HG02759 (cell line): Measurements from ENCODE around the gene TMC1.
"Not testable (repeated sequence)": the region's sequence is repeated elsewhere in the genome, so short reads cannot be mapped to it uniquely, and the experiment has no call there.

Experiments
- ATAC-seq: cut with Tn5 transposase; IDR thresholded peaks from one replicate; pipeline ENCODE4 v1.9.1; 2021; ENCODE audit warnings: mild to moderate bottlenecking, moderate library complexity; ENCODE audit not compliant: unreplicated experiment

The TMC1 gene

DNA sequence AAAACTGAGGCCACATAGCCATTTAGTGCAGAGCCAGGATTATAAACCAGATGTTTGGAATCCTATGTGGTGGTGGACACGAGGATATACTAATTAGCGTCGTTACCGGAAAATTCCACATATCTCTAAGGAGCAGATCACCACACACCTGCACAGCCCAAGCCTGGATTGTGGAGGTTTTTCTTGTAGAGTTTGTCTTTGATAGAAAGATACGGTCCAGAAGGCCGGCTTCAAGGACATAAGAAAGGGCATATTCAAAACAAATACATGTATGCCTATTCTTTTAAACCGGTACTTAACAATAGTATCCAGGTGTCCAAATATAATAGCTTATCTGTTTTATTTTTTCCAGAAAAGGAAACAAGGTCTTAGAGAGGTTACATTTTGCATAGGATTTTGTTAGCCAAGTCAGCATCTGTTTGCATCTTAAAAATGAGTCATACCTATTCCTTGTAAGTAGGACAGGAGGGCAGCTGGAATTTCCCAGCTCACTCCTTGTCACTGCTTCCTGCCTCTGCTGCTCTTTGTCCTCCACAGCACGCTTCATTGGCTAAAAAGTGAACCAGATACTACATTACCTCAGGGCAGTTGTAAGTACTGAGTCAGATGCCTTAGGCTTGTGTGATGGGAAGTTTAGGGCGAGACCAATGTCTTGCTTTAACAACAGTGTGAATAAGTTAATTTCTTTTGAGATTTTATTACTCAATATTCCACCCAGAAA, 3.6 kb downstream of the TMC1 start:
- peak; percentile 52 for ATAC-seq

DNA sequence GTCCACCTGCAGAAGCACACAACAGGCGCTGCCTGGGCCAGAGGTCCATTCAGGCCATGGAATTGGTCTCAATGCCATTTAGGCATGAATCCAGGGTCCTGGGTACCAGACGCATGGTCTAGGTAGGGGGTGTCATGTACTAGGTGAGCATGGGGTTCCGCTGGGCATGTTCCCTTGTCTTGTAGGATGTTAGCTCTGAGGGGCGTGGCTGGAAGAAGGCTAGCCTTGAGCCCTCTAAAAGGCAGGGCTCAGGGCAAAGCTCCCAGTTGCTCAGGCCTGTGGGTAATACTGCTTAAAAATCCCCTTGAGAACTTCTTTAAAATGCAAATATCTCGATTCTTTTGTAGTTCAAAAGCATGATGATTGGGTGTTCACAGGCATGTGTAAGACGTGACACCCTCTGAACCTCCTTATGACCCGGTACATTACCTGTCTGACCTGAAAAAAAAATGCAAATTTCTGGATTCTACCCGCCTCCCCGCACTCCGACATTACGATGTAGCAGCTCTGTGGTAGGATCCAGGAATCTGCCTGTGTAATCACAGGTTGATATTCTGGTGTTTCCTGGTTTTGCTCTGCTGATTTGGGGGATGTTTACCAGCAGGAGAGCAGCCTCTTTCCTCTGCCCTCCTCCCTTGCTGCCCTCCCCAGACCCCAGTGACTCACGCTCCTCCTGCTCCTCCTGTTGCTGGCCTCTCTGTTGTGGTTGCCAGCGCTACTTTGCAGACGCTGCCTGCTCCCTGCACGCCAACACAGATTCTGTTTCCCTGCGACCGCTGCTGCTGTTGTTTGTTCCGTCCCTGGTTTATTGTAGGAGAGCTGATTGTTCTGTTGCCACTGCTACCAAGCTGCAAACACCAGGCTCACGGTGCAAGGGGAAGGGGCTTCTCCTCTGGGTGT, 5.7 kb downstream of the TMC1 start:
- peak; percentile 84 for ATAC-seq

DNA sequence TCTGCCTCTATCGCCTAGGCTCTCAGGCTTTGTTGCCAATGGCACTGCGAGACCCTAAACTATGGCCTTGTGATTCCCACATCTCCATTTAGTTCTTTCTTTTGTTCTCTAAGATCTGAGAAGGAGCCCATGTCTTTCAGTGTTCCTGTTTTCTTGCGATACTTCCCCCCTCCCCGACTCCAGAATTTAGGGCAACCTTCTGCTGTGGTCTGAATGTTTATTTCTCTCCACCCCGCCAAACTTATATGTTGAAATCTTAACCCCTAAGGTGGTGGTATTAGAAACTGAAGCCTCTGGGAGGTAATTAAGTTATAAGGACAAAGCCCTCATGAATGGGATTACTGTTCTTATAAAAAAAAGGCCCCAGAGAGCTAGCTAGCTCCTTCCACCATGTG, 6.4 kb downstream of the TMC1 start:
- ATAC-seq = peak; percentile 5

DNA sequence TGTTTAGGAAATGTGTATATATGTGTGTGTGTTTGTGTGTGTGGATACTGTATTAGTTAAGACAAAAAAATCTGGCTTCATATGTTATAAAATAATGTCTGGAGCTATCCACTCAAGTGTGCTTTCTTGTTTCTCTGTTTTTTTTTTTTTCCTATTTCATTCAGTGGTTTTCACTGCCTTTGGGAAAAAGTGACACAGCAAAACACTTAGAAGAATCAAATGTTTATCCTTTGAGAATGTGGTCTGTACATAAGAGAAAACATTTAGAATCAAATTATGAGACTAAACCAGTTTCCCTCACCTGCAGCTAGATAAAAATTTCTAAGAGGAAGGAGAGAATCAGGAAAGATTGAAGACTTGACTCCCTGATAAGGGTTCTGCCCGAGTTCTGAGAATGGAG, 8.1 kb downstream of the TMC1 start:
- ATAC-seq = no peak

DNA sequence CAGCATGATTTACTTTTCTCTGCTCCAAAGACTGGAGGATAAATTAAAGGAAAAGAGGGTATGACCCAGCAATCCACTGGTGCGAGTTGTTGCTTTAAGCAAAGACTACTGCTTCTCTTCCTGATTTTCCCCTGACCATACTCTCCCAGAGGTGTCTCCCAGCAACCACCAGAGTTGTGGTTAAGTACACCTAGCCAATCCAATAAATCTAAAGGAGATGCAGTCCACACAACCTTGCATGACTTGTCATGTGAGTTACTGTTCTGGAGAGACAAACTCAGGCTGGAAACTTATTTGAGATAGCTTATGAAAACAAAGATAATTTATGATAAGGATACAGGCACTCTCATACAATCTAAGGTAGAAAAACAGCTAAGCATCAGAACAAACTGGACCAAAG, 11.9 kb downstream of the TMC1 start:
- no peak for ATAC-seq

DNA sequence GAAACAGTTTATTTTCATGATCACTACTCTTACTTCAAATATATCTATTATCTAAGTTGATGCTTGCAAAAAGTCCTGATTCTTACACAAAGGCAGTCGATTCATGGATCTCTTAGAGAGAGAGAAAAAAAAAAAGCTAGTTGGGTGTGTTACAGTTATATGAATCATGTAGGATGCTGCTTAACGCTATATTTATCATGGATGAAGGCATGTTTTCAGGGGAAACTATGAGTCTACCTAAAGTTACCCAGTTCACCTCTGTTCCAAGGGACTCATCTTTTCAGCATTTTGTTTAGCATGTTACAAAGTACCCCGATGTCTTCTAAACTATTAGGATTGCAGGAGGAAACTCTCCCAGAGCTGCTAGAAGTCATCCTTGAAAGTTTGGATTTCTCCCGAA, 13.5 kb downstream of the TMC1 start:
- no peak for ATAC-seq

DNA sequence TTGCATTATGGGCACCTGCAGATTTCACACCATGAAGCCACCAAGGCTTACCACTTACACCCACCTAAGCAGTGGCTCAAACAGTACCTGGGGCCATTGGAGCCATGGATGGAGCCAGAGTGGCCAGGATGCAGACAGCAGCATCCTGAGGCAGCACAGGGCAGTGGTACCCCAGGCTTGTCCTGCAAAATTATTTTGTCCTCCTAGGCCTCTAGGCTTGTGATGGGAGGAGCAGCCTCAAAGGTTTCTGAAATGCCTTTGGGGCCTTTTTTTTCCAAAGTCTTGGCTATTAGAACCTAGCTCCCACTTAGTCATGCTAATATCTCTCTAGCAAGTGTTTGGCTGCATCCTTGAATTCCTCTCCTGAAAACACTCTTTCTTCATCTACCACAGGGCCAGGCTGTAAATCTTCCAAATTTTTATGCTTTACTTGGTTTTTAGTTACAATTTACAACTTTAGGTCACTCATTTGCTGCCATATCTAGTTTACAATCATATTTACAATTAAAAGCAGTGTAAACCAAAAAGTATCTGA, 15.7 kb downstream of the TMC1 start:
- no peak for ATAC-seq

DNA sequence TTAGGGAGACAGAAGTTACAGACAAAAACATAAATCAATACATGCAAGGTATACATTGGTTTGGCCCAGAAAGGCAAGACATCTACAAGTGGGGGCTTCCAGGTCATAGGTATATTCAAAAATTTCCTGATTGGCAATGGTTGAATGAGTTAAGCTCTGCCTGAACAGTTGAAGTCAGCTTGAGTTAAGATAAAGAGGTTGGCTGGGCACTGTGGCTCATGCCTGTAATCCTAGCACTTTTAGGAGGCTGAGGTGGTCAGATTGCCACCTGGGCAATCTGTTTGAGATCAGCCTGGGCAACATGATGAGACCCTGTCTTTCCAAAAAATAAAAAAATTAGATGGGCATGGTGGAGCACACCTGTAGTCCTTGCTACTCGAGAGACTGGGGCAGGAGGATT, 16.3 kb downstream of the TMC1 start:
- ATAC-seq = no peak

DNA sequence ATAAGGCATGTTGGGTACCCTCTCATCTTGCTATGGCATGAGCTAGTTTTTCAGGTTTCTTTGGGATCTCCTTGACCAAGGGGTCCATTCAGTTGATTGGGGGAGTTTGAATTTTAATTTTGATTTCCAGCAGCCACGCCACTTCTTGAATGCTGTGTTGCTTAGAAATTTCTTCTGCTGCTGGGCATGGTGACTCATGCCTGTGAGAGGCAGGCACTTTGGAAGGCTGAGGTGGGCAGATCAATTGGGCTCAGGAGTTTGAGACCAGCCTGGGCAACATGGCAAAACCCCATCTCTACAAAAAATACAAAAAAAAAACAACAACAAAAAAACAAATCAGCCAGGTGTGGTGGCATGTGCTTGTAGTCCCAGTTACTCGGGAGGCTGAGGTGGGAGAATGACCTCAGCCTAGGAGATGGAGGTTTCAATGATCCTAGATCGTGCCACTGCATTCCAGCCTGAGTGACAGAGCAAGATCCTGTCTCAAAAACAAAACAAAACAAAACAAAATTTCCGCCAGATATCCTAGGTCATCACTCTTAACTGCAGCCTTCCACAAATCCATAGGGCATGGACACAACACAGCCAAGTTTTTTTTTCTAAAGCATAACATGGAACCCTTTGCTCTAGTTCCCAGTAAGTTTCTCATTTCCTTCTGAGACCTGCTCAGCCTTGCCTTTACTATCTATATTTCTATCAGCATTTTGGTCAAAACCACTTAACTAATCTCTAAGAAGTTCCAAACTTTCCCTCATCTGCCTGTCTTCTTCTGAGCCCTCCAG, 17.7 kb downstream of the TMC1 start:
- ATAC-seq = no peak

DNA sequence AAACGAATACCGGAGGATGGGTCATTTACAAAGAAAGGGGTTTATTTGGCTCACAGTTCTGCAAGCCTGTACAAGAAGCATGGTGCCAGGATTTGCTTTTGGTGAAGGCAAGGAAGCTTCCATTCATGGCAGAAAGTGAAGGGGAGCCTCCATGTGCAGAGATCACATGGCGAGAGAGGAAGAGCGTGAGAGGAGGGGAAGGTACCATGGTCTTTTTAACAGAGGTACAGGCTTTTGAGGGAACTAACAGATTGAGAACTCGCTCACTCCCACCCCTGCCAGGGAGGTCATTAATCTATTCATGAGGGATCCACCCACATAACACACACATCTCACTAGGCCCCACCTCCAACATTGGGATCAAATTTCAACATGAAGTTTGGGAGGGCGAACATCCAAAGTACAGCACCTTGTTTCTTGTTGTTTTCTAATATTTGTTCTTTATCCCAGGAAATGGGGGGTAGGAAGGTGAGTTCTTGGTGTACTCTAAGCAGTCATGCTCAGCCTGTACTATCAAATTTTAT, 18.5 kb downstream of the TMC1 start:
- ATAC-seq = no peak

DNA sequence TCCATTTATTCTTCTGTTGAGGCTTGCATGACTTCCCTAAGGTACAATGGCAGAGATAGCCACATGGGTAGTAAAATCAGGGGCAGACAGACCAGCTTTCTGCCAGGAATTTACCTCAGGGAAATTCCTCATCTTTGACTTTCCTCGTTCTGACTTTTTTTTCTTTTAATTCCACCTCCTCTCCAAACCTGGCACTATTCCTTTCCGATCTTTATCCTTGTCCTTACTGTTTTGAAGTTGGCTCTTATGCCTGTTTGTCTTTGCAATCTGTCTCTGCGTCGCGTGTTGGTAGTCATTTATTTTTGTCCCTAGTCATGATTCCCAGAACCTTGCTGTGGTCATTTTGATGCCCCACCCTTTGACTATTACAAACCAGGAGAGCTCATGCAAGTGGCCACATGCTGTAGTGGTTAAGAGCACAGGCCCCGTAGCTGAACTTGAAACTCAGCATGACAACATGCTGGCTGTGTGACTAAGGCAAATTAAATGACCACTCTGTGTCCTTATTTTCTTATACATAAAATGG, 19.0 kb downstream of the TMC1 start:
- no peak for ATAC-seq

DNA sequence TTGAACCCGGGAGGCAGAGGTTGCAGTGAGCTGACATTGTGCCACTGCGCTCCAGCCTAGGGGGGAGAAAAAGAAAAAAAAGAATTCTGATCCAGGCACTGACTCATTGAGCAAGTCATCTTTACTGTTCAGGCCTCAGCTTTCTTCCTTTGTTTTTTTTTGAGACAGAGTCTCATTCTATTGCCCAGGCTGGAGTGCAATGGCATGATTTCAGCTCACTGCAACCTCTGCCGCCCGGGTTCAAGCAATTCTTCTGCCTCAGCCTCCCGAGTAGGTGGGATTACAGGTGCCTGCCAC, 21.1 kb downstream of the TMC1 start:
- not testable (repeated sequence) for ATAC-seq

DNA sequence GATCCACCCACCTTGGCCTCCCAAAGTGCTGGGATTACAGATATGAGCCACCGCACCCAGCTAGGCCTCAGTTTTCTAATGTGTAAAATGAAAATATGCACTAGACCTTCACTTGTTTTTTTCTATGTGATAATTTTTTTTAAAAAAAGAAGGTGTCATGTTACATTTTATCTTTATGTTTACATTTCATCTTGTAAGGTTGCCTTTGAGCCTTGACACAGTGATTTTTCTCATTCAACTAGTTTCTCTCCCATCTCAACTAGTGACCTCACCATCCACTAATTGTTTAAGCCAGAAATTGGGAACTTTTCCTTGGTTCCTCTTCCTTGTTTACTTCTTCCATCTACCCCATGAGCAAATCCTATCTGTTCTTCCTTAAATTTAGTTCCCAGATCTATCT, 21.5 kb downstream of the TMC1 start:
- no peak for ATAC-seq

DNA sequence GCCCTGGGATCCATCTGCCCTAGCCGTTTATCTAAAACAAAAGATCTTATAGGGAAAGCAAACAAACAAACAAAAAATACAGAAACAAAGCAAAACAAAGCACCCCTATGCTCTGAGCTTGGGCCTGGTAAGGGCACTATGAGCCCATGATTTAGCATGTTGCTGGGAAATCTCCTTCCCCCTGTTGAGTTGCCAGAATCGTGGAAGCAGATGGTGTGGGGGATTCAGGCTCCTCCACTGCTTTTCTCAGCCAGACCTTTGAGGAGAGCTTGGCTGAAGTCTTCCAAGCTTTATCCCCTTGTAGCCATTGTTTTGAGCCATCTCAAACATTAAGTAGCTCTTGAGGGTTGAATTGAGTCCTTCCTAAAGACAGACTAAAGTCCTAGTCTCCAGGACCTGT, 29.9 kb downstream of the TMC1 start:
- ATAC-seq = no peak

DNA sequence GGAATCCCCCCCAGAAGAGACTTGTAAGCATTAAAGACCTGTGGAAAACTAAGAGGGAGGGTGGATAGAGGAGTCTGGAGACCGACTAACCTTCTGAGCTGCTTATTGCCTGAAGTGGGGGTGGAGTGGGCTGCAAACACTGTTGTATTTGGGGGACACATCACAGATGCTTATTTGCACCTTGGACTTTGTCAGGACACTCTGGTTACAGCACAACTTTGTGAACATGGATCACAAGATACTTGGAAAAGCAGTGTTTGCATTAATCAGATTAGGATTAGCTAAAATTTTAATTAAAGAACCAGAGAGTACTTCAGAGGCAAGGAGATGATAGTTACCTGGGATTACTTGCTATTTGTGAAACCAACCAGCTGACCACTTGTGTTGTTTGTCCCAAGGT, 30.9 kb downstream of the TMC1 start:
- no peak for ATAC-seq

DNA sequence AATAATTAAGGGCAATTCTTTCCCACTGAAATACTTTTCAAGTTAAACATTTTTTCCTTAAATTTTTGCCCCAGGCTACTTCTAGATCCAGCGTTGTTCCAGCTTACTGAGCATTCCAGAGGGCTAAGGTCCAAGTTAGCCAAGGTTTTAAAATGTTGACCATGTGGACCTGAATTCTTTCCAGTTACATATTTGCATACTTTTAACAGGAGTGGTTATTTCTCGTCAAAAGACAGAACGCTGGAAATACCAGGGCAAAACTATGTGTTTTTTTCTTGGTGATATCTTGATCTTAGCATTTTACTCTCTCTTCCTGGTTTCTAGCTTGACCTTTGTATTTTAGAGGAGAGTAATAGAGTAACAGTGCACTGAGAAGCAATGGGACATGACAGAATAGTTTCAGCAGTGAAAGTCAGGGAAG, 32.8 kb downstream of the TMC1 start:
- ATAC-seq = no peak

DNA sequence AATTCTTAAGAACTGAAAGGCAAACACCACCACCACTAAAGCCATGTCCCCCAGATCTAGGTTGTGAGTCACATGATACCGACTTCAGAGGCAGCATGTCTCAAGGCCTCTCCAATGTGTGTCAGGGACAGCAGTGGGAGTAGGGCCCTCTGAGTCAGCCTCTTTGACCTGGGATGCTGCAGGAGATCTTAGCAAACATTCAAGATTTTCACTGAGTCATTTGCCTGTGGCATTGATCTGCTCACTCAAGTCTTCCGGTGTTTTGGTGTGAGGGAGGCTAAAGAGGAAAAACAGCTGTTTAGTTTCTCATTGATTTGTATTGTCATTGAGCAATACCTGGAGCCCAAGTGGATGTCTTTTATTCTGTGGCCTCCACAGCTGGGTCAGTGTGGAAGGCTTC, 36.1 kb downstream of the TMC1 start:
- no peak for ATAC-seq

DNA sequence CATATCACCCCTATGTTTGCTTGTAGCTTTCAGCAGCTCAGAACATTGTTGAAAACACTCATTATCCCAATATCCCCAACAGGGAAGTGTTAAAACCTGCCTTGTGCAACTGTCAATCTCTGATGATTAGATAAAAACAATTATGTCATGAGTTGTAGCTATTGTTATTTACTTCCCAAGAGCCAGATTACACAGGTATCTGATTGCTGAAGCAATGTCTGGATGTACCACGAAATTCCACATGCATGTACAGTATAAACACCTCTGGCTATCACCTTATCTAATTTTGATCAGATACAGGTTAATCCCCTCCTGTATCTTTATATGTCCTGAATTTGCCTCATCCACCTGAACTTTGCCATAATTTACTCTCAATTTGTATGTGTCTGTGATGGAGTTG, 38.7 kb downstream of the TMC1 start:
- no peak for ATAC-seq

DNA sequence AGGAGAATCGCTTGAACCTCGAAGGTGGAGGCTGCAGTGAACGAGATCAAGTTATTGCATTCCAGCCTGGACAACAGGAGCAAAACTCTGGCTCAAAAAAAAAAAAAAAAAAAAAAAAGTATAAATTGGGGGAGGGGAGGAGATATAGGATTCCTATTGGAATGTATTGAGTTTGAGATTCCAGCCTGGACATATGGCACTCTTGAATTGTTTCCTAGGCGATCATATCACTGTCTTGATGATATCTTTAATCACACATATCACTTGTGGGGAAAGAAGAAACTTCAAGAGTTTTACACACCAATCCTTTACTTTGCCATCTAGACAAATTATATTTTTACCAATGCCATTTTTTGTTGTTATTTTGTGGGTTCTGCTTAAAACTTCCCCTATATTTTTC, 42.4 kb downstream of the TMC1 start:
- no peak for ATAC-seq

DNA sequence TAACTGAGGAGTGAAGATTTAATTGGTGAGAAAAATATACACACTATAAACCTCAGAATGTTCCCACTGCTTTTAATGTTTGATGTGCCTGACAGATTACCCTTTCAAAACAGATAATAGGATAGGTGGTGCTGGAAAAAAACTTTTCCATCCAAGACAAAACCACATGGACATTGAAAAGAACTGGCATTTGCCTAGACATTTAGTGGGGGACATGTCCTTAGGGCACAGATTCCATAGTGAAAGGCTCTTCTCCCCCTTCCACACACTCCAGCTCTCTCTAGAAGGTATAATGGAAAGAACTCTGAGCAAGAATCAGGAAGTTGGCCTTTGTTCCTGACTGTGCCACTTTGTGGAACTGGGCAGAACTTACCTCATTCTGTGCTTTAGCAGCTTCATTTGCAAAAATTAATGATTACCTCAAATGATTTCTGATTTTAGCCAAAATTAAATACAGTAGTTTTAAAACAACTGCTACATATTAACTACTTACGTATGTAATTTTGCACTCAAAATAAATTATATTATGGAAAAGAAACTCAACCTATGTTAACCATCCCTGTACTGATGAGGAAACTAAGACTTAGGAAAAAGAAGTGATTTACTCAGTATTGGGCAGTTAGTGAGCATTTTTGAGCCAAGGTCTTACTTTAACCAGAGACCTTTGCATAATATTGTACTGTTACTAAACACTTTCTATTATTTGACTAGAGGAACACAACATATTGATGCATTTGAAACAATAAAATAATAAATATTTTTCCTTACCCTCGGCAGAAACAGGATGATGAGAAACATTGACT, 43.3 kb downstream of the TMC1 start:
- ATAC-seq = no peak
